NCI-H1105 (cell line): ENCODE measurements around the gene MAP4.

Source experiments
- DNase-seq: peaks from one replicate; lab custom pipeline; 2025; lab: John Stamatoyannopoulos, UW

MAP4 gene

DNA sequence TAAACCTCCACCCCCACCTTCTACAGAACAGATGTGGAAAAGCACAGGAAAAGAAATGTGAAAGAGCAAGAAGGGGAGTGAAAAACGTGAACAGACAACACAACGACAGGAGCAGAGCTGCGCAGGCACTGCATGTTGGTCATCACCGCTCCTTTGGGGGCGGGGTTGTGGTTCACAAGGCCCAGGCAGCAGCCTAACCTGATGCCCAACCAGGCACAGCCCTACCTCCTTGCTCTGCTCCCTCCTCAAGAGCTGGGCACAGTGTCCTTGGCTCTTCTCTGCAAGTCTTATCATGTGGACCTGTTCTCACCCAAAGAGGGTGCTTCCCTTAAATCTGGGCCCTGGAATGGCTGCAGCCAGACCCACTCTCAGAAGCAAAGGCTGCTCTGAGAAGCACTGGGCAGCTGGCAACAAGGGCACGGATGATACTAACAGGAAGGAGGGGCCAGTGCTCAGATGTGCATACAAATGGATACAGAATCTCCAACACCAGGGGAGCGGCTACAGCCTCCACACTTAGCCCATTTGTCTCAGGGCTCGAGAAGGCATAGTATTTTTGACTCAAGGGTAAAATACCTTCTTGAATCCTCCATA is 148.7 kb downstream of the MAP4 start:
- no peak for DNase-seq

DNA sequence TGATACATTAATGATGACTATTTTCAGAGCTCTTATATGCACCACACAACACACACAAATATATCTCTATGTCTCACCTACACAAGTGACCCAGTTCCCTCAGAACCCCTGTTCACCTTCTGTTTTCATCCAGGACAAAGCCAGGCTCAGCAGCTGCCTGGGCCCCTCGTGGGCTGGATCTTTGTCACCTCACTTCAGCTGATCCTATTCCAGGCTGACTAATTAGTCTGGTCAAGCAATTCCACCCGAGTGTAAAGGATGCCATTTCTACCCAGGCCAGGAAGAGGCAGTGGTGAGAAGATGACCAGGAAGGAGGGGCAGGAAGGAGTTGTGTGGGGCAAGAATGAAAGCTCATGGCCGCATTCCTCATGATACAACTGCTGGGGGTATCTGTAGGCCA is 151.0 kb downstream of the MAP4 start:
- DNase-seq = no peak

DNA sequence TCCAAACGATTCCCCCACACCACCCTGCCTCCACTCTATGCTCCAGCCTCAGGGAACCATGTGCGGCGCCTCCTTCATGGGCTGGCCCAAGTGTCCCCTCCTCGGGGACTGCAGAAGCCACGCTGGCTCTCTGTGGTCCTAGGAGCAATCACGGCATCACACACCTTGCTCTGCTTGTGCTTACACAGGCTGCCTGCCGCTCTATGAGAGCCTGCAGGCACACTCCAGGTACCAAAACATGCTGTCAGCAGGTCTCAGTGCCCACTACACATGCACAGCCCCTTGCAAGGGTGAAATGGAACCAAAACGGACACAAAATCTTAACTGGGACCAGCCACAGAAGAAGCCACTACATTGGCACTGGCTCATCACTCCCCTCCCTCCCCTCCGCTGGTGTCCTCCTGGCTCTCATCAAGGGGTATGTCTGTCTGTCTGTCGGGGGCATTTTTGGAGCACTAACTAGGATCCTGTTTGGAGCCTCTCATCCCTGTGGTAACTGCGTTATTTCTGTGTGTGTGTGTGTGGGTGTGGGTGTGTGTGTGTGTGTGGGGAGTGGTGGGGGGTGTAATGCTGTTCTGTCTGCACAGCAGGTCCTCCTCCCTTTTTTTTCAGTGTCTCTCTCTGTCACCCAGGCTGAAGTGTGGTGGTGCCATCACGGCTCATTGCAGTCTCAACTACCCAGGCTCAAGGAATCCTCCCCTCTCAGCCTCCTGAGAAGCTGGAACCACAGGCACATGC is 152.7 kb downstream of the MAP4 start:
- DNase-seq = no peak

DNA sequence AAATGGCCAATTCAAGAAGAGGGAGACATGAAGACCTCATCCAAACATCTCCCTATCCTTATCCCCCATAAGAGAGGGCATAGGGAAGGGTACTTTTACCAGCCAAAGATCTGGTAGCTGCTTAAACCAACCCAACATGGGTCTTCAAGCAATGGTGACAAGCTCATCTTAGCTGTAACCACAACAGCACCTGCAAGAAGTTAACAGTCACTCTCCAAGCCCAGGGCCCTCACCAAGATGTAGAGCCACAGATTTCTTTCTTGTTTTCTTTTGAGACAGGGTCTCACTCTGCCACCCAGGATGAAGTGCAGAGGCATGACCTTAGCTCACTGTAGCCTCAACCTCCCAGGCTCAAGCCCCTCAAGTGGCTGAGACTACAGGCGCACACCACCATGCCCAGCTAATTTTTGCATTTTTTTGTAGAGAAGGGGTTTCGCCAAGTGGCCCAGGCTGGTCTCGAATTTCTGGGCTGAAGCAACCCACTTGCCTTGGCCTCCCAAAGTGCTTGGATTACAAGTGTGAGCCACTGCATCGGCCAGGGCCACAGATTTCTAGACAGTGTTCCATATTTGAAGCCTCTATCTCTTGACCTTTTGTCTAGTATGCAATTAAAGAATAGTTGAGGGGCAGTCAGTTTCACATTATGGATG is 156.1 kb downstream of the MAP4 start:
- DNase-seq = no peak

DNA sequence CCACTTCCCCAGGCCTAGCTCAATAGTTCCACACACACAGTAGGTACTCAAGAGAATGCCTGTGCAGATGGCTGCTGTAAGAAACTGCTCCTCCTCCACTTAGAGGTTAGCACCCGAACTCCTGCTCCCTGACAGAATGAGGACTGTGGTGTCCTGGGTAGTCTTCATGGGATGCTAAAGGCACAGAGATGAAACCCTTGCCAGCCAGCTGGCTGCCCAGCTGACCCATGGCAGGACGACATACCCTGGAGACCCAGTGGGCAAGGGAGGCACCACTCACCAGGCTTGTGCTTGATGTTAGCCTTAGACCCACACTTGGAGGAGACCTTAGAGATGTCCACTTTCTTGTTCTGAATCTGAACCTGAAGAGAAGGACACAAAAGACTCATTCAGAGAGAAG is 159.1 kb downstream of the MAP4 start:
- DNase-seq = no peak

DNA sequence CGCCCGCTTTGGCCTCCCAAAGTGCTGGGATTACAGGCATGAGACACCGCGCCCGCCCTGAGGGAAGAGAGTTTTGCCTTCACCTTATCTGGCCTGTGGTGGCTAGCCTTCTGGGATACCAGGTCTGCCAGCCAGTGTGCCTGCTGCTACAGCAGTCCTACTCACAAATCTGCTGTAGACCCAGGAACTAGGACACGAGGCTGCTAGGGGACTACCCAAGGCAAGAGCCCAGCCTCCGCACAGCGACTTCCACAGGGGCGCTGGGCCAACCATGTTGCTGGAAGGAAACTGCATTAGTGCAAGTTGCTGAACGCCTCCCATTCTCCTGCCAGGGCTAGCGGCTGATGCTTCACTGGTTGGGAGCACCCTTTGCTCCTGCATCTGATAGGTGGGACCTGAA is 159.5 kb downstream of the MAP4 start:
- DNase-seq = no peak

- DNase-seq = no peak
These were observed 160.5 kb downstream of the MAP4 start for GRCh38 chr3:47855461-47856383.

DNA sequence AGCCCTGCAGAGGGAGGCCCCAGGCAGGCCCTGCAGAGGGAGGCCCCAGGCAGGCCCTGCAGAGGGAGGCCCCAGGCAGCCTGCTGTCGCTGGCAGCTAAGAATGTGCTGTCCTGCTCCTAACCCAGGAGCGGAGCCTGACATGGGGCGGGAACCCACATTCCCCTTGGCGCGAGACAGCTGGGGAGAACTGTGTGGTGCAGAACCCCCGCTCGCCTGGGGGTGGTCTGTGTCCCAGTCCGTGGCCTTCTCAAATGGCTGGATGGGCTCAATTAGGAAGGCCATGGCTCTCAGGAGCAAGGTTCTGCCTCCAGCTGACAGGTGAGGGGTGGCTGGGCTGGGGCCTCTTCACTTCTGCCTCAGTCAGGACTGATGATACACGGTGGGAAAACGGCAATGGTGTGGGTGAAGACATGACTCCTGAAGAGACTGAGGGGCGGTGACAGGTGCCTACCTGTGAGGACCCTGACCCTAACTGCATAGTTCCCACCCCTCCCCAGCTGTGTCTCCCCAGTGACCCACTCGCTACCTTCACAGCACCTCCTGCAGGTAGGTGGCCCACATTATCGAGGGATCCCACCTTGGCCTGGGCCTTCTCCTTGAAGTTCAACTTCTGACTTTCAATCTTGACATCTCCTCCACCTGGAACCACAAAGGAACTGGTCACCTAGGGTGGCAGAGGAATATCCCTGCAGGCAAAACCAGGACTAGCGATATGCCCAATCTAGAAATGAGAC is 161.3 kb downstream of the MAP4 start:
- no peak for DNase-seq

DNA sequence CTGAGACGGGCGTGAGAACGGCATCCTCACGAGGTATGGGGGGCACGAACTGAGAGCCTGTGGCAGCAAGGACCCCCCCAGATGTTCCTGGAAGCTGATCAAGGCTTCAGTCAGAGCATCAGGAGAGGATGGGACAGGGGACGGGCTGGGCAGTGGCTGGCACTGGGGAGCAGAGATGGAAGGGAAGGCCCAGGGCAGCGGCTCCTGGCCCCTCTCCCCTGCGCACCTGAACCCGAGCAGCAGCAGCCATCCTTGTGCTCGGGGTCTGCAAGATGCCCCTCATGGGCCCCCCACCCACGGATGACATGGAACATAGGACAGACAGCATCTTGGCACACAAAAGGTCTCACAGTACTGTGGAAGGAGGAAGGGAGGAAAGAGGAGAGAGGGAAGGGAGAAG is 161.9 kb downstream of the MAP4 start:
- no peak for DNase-seq

DNA sequence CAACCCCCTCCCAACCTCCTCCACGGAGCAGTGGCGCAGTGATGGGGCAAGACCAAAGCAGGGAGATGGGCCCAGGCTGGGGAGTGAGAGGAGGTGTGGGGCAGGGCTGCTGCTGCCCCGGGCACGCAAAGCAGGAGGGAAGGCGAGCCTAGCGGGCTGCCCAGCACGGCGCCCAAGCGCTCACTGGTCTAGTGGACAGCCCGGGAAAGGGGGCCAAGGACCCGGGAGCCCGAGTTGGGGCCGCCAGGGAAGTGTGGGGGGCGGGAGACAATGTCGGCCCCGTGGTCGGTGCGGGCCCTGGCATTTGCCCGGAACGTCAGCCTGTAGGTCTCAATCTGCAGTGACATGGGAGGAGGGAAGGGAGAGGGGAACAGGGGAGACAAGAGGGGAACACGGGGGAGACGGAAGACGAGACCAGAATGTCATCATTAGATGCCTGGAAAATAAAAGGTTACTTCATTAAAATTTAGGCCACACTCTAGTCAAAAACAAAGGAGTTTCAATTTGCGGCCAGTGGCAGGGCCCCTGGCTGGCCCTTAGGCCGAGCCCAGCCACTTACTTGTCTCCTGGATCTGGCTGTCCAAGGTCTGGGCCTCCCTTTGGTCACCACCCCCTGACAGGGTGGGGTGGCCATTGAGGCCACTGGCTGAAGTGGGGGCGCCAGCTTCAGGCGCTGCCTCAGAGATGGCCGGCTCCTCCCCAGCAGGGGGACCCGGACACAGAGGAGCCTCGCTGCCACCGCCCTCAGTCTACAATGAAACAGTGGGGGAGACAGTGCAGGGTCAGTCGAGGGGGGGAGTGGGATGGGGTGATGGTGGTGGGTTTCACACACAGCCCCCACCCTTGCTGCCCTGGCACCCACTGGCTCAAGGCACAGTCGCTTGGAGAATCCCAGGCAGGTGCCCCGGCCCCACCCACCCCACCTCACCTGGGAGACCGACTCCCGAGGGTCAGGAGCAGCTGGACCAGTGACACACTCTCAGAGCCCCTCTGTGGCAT is 163.3 kb downstream of the MAP4 start:
- no peak for DNase-seq

DNA sequence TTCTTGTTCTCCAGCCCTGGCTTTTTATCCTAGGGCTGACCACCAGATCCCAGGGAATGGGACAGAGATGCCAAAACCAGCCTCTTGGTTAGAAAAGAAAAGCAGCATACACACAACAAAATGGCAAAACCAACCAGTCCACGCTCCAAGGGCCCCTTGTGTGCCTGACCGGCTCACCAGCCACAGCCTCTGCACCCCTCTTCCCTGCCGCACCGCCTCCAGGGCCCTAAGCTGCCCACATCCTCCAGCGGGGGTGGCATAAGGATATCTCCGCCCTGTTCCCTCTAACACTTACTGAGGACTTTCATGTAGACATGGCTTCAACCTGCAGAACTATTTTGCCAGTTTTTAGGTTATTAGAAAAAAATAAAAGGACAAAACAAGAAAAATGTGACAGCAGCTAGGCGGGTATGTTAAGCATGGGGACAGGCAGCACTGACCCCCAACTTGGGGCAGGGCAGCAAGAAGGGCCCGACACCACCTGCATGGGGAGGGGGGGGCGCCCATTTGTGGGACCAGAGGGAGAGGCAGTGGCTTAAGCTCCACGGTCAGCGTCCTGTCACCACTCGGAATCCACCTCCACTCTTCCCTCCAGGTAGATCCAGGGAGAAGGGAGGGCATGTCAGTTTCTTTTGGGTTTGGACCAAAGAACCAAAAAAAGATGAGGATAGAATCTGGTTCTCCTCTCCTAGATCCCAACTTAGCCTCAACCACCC is 164.2 kb downstream of the MAP4 start:
- DNase-seq = no peak

- no peak for DNase-seq
These were observed 165.4 kb downstream of the MAP4 start for GRCh38 chr3:47850564-47851410.

DNA sequence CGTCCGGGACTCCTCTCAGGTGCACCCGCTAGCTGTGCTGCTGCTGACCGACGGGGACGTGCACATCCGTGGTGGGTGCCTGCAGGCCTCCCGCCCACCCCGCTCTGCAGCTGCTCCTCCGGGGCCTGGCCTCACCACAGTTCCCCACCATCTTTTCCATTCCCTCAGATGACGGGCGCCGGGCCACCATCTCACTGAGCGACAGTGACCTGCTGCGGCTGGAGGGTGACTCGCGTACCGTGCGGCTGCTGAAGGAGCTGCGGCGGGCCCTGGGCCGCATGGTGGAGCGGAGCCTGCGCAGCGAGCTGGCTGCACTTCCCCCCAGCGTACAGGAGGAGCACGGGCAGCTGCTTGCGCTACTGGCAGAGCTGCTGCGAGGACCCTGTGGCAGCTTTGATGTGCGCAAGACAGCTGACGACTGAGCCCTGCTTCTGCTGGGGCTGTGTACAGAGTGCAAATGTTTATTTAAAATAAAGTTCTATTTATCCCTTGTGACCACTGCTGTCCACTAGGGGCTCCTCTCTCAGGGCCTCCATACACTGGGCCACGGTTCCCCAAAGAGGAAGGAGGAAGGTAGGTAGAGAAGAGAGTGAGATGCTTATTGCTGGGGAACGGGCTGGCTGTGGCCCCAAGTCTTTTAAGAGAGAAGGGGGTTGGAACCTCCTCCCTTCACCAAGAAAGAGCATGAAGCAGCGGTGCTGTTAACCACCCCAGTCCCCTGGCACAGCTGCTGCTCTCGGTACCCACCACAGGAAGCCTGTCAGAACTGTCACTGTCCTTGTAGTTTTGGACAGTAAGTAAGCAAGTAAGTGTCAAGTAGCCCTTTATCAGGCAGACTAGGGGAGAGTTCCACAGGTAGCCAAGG is 166.3 kb downstream of the MAP4 start:
- no peak for DNase-seq

- DNase-seq = no peak
These were observed 167.0 kb downstream of the MAP4 start for GRCh38 chr3:47849186-47849698.

DNA sequence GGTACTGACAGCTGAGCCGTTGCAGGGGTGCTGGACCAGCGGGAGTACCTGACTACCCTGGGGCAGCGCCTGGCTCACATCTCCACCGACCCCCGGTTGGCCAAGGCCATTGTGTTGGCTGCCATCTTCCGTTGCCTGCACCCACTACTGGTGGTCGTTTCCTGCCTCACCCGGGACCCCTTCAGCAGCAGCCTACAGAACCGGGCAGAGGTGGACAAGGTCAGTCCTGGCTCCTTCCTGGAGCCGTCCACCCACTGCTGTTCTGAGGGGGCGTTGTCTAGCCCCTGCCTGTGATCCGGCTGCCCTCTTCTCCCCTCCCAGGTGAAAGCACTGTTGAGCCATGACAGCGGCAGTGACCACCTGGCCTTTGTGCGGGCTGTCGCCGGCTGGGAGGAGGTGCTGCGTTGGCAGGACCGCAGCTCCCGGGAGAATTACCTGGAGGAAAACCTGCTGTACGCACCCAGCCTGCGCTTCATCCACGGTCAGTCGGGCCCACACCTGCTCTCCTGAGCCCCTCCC is 167.6 kb downstream of the MAP4 start:
- no peak for DNase-seq

DNA sequence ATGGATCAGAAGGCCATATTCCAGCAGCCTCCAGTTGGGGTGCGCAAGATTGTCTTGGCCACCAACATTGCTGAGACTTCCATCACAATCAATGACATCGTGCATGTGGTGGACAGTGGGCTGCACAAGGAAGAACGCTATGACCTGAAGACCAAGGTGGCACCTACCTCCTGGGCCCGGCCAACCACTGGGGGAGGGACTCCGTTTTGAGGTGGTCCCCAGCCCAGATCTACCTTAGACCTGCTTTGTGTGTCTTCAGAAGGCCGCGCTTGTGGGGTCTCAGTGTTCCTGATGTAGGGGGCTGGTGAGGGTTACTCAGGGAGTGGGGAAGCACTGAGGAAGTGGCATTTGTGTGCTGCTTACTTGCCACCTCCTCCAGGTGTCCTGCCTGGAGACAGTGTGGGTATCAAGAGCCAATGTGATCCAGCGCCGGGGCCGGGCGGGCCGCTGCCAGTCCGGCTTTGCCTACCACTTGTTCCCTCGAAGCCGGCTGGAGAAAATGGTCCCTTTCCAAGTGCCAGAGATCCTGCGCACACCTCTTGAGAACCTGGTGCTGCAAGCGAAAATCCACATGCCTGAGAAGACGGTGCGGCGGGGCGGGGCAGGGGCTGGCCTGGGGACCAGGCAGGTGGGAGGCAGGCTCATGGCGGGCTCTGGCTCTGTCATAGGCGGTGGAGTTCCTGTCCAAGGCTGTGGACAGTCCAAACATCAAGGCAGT is 168.3 kb downstream of the MAP4 start:
- DNase-seq = no peak

DNA sequence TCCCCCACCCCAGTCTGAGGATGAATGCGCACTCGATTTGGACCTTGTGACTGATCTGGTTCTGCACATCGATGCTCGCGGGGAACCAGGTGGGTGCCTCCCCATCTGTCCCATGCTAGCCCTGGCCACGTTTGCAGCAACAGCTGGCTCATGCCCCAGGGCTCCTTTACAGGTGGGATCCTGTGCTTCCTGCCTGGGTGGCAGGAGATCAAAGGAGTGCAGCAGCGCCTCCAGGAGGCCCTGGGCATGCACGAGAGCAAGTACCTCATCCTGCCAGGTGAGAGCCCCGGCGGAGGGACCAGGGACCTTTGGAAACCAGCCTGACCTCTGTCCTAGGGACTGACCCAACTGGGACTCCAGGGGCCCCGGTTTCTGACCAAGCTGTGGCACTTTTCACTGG is 169.0 kb downstream of the MAP4 start:
- no peak for DNase-seq
